Glutamatergic neuron (in vitro differentiated cells): ENCODE data around the gene MSRB1. TPM values are rescaled to one million over a fixed set of nuclear protein-coding genes. Genes with fewer than 3 reads are reported as not detected.

Experiments
- DNase-seq: peaks from one replicate; pipeline ENCODE4 v3.0.0; 2022
- H3K27ac Mint-ChIP-seq: one replicate; pipeline ENCODE4 v1.8.0; 2020; ENCODE audit warnings: mild to moderate bottlenecking, mixed read lengths, inconsistent platforms; ENCODE audit not compliant: unreplicated experiment
- H3K27me3 Mint-ChIP-seq: one replicate; pipeline ENCODE4 v1.8.0; 2020; ENCODE audit warnings: mild to moderate bottlenecking, moderate library complexity, mixed read lengths, inconsistent platforms; ENCODE audit not compliant: unreplicated experiment
- H3K36me3 Mint-ChIP-seq: one replicate; pipeline ENCODE4 v1.8.0; 2020; ENCODE audit warnings: mild to moderate bottlenecking, mixed read lengths, inconsistent platforms; ENCODE audit not compliant: unreplicated experiment
- H3K4me1 Mint-ChIP-seq: one replicate; pipeline ENCODE4 v1.8.0; 2020; ENCODE audit warnings: mild to moderate bottlenecking, low read depth, mixed read lengths, inconsistent platforms; ENCODE audit not compliant: unreplicated experiment
- H3K4me3 Mint-ChIP-seq: one replicate; pipeline ENCODE4 v1.8.0; 2020; ENCODE audit warnings: mild to moderate bottlenecking, mixed read lengths, inconsistent platforms; ENCODE audit not compliant: unreplicated experiment
- H3K9me3 Mint-ChIP-seq: one replicate; pipeline ENCODE4 v1.8.0; 2020; ENCODE audit warnings: mild to moderate bottlenecking, moderate library complexity, mixed read lengths, inconsistent platforms; ENCODE audit not compliant: unreplicated experiment
- total RNA-seq: library from RNA; stranded (reverse); fragmentation: NEBNext Ultra II Directional; extraction: Animal tissue kit (Norgen Biotek cat#: 25700); gene quantifications from one replicate; pipeline ENCODE4 v1.2.1, GENCODE V29; 2021; ENCODE audit not compliant: unreplicated experiment
- TF ChIP-seq, protein P1 (sequence below): fragments of 200-600 bp; sonication (generic); IDR thresholded peaks from one replicate; pipeline ENCODE4 v1.5.0; 2021; ENCODE audit not compliant: partially characterized antibody, unreplicated experiment

MSRB1 gene
- total RNA-seq, 1 donor from 2014 or later: 50.9 TPM

DNA sequence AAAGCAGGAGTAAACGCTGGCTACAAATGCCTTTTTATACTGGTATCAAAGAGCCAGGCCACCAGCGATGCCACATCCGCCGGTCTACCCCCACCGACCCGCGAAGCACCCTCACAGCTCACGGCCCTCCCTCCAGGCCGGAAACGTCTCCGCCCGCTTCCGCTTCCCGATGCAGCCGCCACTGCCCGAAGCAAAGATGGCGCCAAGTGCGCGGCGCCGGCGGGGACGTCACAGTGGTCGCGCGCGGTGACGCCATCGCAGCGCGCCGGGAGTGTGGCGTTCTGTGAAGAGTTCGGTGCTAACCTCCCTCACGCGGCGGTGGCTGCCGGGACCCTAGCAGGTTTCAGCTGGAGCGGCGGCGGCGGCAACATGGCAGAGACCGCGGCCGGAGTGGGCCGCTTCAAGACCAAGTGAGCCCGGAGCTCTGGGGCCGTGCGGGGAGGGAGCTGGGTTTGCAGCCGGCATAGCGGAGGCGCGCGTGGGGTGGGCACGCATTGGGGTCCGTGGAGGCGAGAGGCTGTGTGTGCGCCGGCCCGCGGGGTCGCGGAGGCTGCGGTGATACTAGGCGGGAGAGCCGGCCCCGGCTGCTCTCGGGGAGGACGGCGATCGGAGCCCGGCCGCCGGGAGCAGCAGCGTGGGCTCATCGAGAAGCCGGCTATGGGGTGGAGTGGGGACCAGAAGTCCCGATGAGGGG, 28.9 kb upstream of the MSRB1 start, which contains the start of gene TBL3:
Gene TBL3, plus strand, starts transcription at position 258 of the 694 bp plus-strand sequence. Its CDS starts 112 bp downstream, at position 370.
- Mint-ChIP-seq H3K27me3 (peaks cover 8% of the 10 kb centered on the region), H3K27ac (peak within 1 kb of the TSS; percentile 98), H3K36me3 (no peaks in the 10 kb centered on the region), H3K9me3 (peaks cover 8% of the 10 kb centered on the region), H3K4me3 (peak within 1 kb of the TSS; percentile 97), H3K4me1 (peaks cover 2% of the 10 kb centered on the region)
- DNase-seq: peak; percentile 95
- TF ChIP-seq, protein P1, sequence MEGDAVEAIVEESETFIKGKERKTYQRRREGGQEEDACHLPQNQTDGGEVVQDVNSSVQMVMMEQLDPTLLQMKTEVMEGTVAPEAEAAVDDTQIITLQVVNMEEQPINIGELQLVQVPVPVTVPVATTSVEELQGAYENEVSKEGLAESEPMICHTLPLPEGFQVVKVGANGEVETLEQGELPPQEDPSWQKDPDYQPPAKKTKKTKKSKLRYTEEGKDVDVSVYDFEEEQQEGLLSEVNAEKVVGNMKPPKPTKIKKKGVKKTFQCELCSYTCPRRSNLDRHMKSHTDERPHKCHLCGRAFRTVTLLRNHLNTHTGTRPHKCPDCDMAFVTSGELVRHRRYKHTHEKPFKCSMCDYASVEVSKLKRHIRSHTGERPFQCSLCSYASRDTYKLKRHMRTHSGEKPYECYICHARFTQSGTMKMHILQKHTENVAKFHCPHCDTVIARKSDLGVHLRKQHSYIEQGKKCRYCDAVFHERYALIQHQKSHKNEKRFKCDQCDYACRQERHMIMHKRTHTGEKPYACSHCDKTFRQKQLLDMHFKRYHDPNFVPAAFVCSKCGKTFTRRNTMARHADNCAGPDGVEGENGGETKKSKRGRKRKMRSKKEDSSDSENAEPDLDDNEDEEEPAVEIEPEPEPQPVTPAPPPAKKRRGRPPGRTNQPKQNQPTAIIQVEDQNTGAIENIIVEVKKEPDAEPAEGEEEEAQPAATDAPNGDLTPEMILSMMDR: no peak

DNA sequence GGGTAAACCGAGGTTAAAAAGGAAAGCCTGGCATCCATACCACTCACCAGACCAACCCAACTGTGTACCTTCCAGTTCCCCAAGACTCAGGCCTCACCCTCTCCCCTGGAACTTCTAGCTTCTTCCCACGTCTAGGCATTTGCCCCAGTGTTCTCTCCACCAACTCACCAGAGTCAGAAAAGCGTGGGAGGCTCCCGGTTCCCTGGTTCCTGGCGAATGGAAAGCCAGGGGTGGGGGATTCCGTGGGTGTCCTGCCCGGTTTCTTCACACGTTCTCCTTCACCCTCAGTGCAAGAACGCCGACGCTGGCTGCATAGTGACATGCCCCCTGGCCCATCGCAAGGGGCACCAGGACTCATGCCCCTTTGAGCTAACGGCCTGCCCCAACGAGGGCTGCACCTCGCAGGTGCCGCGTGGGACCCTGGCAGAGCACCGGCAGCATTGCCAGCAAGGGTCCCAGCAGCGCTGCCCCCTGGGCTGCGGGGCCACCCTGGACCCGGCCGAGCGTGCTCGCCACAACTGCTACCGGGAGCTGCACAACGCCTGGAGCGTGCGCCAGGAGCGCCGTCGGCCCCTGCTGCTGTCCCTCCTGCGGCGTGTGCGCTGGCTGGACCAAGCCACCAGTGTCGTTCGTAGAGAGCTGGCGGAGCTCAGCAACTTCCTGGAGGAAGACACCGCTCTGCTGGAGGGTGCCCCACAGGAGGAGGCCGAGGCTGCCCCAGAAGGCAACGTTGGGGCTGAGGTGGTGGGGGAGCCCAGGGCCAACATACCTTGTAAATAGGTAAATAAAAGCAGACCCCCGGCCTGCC, 25.4 kb upstream of the MSRB1 start:
- Mint-ChIP-seq H3K4me3 (no peak overlapping the region), H3K27ac (no peak overlapping the region), H3K9me3 (peaks cover 15% of the 10 kb centered on the region), H3K4me1 (peaks cover 7% of the 10 kb centered on the region), H3K27me3 (peaks cover 13% of the 10 kb centered on the region), H3K36me3 (no peaks in the 10 kb centered on the region)
- TF ChIP-seq, protein P1: no peak
- no peak for DNase-seq

DNA sequence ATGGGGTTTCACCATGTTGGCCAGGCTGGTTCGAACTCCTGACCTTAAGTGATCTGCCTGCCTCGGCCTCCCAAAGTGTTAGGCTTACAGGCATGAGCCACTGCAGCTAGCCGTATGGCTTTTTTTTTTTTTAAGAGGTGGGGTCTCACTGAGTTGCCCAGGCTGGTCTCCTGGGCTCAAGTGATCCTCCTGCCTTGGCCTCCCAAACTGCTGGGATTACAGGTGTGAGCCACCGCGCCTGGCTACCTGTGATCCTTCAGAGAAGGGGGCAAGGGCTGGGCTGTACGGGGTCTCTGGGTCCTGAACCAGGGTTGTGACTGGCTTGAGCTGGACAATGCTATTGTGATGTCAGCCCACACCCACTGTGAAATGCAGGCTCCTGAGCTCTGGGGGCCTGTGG, 23.5 kb upstream of the MSRB1 start, which contains the start of gene RNF151:
Gene RNF151, plus strand, starts transcription at position 397 of the 400 bp plus-strand sequence. CDS start 26 bp downstream, outside the sequence.
- peaks cover 12% of the 10 kb centered on the region for H3K27me3 Mint-ChIP-seq
- peaks cover 12% of the 10 kb centered on the region for H3K9me3 Mint-ChIP-seq
- no peak for DNase-seq
- peak within 1 kb of the TSS; percentile 95 for H3K4me3 Mint-ChIP-seq
- H3K4me1 Mint-ChIP-seq: peaks cover 9% of the 10 kb centered on the region
- no peaks in the 10 kb centered on the region for H3K36me3 Mint-ChIP-seq
- no peak within 1 kb of the TSS for H3K27ac Mint-ChIP-seq
- TF ChIP-seq, protein P1: no peak

DNA sequence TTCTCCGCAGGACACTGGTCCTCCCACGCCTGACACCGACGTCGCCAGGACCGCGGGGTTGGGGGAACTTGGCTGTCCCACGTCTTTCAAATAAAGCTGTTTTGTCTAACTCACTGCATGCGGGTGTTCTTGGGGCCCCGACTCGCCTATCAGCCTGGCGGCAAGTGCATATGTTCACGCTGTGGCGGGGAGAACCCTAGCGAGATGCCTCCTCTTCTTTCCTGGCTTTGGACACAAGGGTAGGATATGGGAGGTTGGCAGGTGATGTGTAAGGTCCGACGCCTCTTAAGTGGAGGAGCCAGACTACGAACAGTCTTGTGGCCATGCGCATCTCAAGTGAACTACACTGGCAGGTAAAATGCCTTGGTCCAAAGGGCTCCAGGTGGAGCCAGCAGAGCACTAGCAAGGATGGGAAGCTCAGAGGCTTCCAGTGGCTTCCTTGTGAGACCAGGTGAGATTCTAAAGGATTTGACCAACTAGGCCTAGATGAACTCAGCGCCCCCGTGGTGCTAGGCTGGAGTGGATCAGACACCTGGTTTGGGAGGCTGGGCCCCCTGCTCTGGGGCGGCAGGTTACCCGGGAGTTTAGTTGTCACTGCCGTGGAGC, 22.5 kb upstream of the MSRB1 start:
- Mint-ChIP-seq H3K4me1 (peaks cover 15% of the 10 kb centered on the region), H3K27me3 (peaks cover 14% of the 10 kb centered on the region), H3K36me3 (no peaks in the 10 kb centered on the region), H3K4me3 (peak overlapping the region; percentile 95), H3K27ac (peak overlapping the region; percentile 89), H3K9me3 (peaks cover 14% of the 10 kb centered on the region)
- no peak for DNase-seq
- TF ChIP-seq, protein P1: no peak
